GM12872 (cell line): ENCODE results near the gene ZC3H14.

Source experiments
- TF ChIP-seq, protein P1 (sequence below): IDR thresholded peaks from 3 replicates; pipeline ENCODE4 v1.5.1; 2011; ENCODE audit warnings: low read depth, mild to moderate bottlenecking, low read length, moderate library complexity; ENCODE audit not compliant: insufficient read depth

Gene ZC3H14, protein sequence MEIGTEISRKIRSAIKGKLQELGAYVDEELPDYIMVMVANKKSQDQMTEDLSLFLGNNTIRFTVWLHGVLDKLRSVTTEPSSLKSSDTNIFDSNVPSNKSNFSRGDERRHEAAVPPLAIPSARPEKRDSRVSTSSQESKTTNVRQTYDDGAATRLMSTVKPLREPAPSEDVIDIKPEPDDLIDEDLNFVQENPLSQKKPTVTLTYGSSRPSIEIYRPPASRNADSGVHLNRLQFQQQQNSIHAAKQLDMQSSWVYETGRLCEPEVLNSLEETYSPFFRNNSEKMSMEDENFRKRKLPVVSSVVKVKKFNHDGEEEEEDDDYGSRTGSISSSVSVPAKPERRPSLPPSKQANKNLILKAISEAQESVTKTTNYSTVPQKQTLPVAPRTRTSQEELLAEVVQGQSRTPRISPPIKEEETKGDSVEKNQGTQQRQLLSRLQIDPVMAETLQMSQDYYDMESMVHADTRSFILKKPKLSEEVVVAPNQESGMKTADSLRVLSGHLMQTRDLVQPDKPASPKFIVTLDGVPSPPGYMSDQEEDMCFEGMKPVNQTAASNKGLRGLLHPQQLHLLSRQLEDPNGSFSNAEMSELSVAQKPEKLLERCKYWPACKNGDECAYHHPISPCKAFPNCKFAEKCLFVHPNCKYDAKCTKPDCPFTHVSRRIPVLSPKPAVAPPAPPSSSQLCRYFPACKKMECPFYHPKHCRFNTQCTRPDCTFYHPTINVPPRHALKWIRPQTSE

DNA sequence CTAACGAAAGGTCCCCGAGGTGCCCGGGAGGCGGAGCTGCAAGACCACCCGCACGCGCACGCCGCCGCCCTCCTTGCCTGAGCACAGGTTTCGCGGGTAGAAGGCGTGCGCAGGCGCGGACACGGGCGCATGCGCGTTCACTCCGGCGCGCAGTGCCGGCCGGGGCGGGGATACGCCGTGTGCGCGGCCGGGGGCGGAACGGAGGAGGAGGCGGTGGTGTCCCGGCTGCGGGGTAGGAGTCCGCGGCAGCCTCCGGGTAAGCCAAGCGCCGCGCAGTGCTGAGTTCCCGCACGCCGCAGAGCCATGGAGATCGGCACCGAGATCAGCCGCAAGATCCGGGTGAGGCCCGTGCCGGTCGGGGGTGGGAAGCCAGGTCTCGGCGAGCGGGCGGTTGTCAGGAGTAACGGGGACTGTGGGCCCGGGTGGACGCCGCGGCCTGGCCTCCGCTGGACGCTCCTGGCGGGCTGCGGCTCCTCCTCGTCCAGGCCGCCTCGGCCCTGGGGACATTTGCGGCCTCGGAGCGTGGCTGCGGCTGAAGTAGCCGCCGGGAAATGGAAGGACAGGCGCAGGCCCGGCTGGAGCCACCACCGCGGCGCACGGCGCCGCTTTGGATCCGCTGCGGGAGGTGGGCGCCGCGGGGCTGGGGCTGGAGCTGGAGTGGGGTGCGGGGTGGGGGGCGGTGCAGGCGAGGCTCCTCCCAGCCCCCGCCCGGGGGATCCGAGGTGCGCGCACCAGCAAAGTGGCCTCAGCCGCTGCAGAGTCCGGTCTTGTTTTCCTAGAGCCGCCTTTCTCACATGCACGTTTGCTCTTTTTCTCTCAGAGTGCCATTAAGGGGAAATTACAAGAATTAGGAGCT, at the start of gene ZC3H14:
TSS of gene ZC3H14 (plus strand) at position 207 of the 856 bp plus-strand sequence. CDS start at position 304, 97 bp downstream.
- TF ChIP-seq, protein P1, sequence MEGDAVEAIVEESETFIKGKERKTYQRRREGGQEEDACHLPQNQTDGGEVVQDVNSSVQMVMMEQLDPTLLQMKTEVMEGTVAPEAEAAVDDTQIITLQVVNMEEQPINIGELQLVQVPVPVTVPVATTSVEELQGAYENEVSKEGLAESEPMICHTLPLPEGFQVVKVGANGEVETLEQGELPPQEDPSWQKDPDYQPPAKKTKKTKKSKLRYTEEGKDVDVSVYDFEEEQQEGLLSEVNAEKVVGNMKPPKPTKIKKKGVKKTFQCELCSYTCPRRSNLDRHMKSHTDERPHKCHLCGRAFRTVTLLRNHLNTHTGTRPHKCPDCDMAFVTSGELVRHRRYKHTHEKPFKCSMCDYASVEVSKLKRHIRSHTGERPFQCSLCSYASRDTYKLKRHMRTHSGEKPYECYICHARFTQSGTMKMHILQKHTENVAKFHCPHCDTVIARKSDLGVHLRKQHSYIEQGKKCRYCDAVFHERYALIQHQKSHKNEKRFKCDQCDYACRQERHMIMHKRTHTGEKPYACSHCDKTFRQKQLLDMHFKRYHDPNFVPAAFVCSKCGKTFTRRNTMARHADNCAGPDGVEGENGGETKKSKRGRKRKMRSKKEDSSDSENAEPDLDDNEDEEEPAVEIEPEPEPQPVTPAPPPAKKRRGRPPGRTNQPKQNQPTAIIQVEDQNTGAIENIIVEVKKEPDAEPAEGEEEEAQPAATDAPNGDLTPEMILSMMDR: 0 out of 3 replicates have a peak, but pooled peaks have one; percentile 21

DNA sequence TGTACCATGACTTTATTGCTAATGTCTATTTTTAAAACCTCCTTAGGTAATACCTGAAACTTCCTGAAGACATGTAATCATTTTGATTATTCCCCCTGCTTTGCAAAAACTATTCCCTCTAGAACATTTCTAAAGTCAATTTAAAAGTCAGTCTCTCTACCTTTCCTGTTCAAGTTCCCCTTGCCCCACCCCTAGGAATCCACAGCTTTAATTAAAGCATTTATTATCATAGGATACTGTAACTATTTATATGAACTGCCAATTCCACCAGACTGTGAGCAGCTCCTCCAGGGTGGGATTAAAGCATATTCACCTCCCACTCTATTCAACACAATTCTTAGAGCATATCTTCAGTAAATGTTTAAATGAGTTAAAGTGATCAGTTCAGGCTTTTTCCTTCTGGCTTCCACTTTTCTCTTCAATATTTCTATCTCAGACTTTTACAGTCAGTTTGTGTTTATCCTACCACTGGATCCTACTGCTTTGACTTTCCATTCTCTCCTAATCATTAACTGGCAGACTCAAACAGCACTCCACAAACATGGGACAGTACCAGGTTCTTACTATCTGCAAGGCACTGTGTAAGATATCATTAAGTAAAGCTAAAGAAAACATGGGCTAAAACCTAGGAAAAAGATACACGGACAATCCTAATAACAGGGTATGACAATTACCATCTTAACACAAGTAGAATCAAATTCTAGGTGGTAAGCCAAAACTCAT, 47.2 kb upstream of the ZC3H14 start:
- TF ChIP-seq, protein P1: no peak

DNA sequence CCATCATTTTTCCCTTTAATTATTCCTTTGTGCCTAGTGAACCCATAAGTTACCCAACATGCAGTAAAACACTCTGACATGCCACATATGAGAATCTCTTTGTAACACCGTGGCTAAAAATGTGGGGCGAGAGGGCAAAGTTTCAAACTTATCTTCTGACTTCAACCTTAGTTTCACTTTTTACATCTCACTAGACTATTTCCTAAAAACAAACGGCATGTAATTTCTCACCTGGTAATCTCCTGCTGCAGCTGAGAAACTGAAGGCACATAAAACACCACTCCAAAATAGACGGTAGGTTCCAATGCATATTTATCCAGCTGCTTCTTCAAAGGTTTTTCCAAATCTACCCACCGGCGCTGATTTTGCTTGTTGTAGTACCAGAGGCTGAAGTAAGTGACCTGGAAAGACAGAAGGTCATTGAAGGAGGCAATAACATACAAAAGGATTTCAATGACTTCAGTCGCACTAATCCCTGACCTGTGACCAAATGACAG, 45.9 kb upstream of the ZC3H14 start:
- TF ChIP-seq, protein P1: no peak

DNA sequence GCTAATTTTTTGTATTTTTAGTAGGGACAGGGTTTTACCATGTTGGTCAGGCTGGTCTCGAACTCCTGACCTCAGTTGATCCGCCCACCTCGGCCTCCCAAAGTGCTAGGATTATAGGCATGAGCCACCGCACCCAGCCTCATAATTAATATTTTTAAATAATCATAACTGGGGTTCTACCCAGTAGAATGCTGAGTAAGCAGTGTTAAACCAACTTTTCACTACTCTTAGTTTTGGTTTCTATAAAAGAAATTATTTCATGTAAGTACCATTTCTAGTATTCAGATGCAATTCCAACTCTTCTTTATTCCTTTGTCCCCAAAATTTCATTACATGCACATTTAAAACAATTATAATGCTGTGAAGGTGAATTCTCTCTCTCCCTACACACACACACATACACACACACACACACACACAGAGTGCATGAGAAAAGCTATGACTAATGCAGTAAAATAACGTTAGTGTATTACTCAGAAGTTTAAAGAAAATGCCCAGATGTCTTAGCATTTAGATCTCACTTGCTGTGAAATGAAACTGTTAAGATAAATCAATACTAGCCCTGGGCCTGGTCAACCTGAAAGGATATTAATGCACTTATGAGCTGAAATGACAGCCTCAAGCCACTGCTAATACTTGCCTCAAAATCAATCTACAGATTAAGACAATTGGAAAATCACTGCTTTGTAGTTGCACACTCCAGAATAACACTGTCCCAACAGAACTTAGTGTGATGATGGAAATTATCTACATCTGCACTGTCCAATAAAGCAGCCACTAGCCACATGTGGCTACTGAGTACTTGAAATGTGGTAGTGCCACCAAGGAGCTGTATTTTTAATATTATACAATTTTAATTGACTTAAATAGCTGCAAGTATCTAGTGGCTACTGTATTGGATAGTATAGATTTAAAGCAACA, 44.0 kb upstream of the ZC3H14 start:
- TF ChIP-seq, protein P1: no peak

DNA sequence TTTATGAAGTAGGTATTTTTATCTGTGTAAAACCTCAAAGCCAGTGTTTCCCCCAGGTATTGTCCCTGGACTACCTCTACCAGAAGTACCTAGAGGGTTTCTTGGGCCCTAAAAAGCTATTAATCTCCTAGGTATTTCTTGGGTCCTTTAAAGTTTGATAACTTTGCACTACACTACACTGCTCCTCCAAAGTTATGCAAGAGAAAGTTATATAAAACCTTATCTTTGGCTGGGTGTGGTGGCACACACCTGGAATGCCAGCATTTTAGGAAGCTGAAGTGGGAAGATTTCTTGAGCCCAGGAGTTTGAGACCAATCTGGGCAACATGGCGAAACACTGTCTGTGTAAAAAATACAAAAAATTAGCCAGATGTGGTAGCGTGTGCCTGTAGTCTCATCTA, 42.9 kb upstream of the ZC3H14 start:
- TF ChIP-seq, protein P1: no peak

DNA sequence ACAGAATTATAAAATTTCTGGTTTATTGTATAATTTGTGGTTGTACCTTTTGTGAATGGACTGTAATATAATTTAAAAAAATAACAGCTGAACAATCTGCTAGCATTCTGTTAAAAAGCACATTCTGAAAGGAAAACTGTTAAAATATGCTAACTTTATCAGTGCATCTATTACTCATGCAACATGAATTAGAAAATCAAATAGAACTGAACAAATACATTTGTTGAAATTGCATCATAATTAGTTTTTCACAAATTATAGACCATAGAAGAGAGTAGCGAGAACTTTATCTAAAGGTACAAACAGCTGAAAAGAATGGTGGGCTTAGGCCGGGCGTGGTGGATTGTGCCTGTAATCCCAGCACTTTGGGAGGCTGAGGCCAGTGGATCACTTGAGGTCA, 41.0 kb upstream of the ZC3H14 start:
- TF ChIP-seq, protein P1: no peak
